Measurements from ENCODE around the gene FAM81A.
A peak's percentile ranks its signal among the peaks of the same experiment; 100 is the strongest.

Gene FAM81A

DNA sequence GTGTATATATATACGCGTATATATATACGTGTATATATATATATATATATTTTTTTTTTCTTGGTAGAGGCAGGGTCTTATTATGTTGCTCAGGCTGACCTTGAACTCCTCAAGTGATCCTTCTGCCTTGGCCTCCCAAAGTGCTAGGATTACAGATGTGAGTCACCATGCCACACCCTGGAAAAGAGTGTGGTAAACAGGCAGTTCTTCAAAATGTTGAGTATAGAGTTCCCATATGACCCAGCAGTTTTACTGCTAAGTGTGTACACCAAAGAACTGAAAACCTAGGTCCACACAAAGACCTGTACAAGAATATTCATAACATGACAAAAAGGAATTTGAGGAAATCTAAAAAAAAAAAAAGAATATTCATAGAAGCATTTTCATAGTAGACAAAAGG is 101.8 kb downstream of the FAM81A start:
- no peak overlapping the region for H3K4me3 ChIP-seq (ENCODE audit: low read length)
- no peak overlapping the region for H2AK5ac ChIP-seq (ENCODE audit: low read length)
- DNase-seq, result no peak
- H3K4ac ChIP-seq (ENCODE audit: low read depth, low read length), result no peak overlapping the region
- no peaks in the 10 kb centered on the region for H3K79me2 ChIP-seq (ENCODE audit: control insufficient read depth, insufficient read depth, low read length)
- no CpG with 5 or more reads among the region's 3 CpGs for WGBS (ENCODE audit: extremely low coverage, insufficient coverage, low lambda C conversion rate)
- H2BK5ac ChIP-seq (ENCODE audit: low read length), result no peak overlapping the region
- no peak overlapping the region for H3K27ac ChIP-seq (ENCODE audit: low read depth, low read length)
- no peak overlapping the region for H2BK120ac ChIP-seq (ENCODE audit: low read depth, low read length)
- no peaks in the 10 kb centered on the region for H3K27me3 ChIP-seq (ENCODE audit: insufficient read depth, low read length, poor library complexity)
- no peak overlapping the region for H2BK15ac ChIP-seq (replicated peaks; ENCODE audit: low read depth)
- H4K5ac ChIP-seq (ENCODE audit: low read length), result no peak overlapping the region
- H3K18ac ChIP-seq (ENCODE audit: low read length), result no peak overlapping the region
- no peak overlapping the region for H3K4me2 ChIP-seq (ENCODE audit: low read length)
- H3K23ac ChIP-seq (ENCODE audit: low read length), result no peak overlapping the region
- H4K8ac ChIP-seq (ENCODE audit: low read depth, low read length), result no peak overlapping the region
- no peaks in the 10 kb centered on the region for H3K79me1 ChIP-seq (ENCODE audit: low read length)
- H3K36me3 ChIP-seq (ENCODE audit: control insufficient read depth, insufficient read depth, low read length), result no peaks in the 10 kb centered on the region
- H3K4me1 ChIP-seq (ENCODE audit: control insufficient read depth, low read depth, low read length), result no peaks in the 10 kb centered on the region
- H3K56ac ChIP-seq (ENCODE audit: low read length), result no peak overlapping the region
- no peak overlapping the region for H3K9ac ChIP-seq (ENCODE audit: low read length)

DNA sequence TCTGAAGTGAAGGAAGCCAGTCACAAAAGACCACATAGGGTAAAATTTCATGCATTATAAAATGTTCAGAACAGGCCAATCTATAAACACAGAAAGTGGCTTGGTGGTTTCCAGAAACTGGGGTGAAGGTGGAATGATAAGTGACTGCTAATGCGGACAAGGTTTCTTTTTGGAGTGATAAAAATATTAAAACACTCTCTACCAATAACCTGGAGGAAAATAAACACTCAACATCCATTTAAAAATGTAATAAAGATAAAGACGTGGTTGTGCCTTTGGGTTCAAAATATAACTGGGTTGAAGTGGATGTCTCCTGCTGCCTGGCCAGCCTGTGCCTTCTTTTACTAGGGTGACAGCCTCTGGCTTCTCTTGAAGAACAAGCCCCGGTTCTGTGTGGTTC is 102.7 kb downstream of the FAM81A start:
- Histone ChIP-seq H3K23ac (ENCODE audit: low read length) (no peak overlapping the region), H3K4me3 (ENCODE audit: low read length) (no peak overlapping the region), H3K18ac (ENCODE audit: low read length) (no peak overlapping the region), H2AK5ac (ENCODE audit: low read length) (no peak overlapping the region), H3K27me3 (ENCODE audit: insufficient read depth, low read length, poor library complexity) (no peaks in the 10 kb centered on the region), H3K4me2 (ENCODE audit: low read length) (no peak overlapping the region), H3K4me1 (ENCODE audit: control insufficient read depth, low read depth, low read length) (no peaks in the 10 kb centered on the region), H3K79me2 (ENCODE audit: control insufficient read depth, insufficient read depth, low read length) (no peaks in the 10 kb centered on the region), H2BK5ac (ENCODE audit: low read length) (no peak overlapping the region), H3K36me3 (ENCODE audit: control insufficient read depth, insufficient read depth, low read length) (no peaks in the 10 kb centered on the region), H4K5ac (ENCODE audit: low read length) (no peak overlapping the region), H3K4ac (ENCODE audit: low read depth, low read length) (no peak overlapping the region), H3K79me1 (ENCODE audit: low read length) (no peaks in the 10 kb centered on the region), H3K27ac (ENCODE audit: low read depth, low read length) (no peak overlapping the region), H2BK120ac (ENCODE audit: low read depth, low read length) (no peak overlapping the region), H3K9ac (ENCODE audit: low read length) (no peak overlapping the region), H4K8ac (ENCODE audit: low read depth, low read length) (no peak overlapping the region), H3K56ac (ENCODE audit: low read length) (no peak overlapping the region), H2BK15ac (replicated peaks; ENCODE audit: low read depth) (no peak overlapping the region)
- DNase-seq, result no peak
- WGBS (ENCODE audit: extremely low coverage, insufficient coverage, low lambda C conversion rate), result no CpG with 5 or more reads among the region's 3 CpGs

DNA sequence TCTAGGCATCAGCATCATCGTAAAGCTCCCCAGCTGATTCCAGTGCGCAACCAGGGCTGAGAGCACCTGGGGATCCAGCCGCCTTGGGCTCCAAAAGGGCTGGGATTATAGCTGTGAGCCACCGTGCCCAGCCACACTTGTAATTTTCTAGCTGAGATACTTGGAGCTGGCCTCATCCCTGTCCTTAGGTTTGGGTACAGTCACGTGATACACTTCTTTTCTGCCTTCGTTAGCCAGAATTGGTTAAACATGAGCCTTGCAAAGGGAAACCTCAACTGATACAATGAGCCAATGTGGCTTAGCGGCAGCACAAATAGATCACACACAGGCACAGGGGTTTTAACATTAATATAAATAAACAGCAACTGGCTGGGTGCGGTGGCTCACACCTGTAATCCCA is 103.8 kb downstream of the FAM81A start:
- H4K8ac ChIP-seq (ENCODE audit: low read depth, low read length), result no peak overlapping the region
- no peak overlapping the region for H3K23ac ChIP-seq (ENCODE audit: low read length)
- no peak overlapping the region for H3K4ac ChIP-seq (ENCODE audit: low read depth, low read length)
- no peaks in the 10 kb centered on the region for H3K79me2 ChIP-seq (ENCODE audit: control insufficient read depth, insufficient read depth, low read length)
- H3K9ac ChIP-seq (ENCODE audit: low read length), result no peak overlapping the region
- H2AK5ac ChIP-seq (ENCODE audit: low read length), result no peak overlapping the region
- H3K18ac ChIP-seq (ENCODE audit: low read length), result no peak overlapping the region
- no peak for DNase-seq
- no peak overlapping the region for H4K5ac ChIP-seq (ENCODE audit: low read length)
- H2BK5ac ChIP-seq (ENCODE audit: low read length), result no peak overlapping the region
- no peak overlapping the region for H3K4me2 ChIP-seq (ENCODE audit: low read length)
- H3K4me3 ChIP-seq (ENCODE audit: low read length), result no peak overlapping the region
- H2BK15ac ChIP-seq (replicated peaks; ENCODE audit: low read depth), result no peak overlapping the region
- no CpG with 5 or more reads among the region's 8 CpGs for WGBS (ENCODE audit: extremely low coverage, insufficient coverage, low lambda C conversion rate)
- no peaks in the 10 kb centered on the region for H3K36me3 ChIP-seq (ENCODE audit: control insufficient read depth, insufficient read depth, low read length)
- no peaks in the 10 kb centered on the region for H3K27me3 ChIP-seq (ENCODE audit: insufficient read depth, low read length, poor library complexity)
- no peak overlapping the region for H2BK120ac ChIP-seq (ENCODE audit: low read depth, low read length)
- H3K56ac ChIP-seq (ENCODE audit: low read length), result no peak overlapping the region
- H3K4me1 ChIP-seq (ENCODE audit: control insufficient read depth, low read depth, low read length), result no peaks in the 10 kb centered on the region
- no peak overlapping the region for H3K27ac ChIP-seq (ENCODE audit: low read depth, low read length)
- no peaks in the 10 kb centered on the region for H3K79me1 ChIP-seq (ENCODE audit: low read length)

DNA sequence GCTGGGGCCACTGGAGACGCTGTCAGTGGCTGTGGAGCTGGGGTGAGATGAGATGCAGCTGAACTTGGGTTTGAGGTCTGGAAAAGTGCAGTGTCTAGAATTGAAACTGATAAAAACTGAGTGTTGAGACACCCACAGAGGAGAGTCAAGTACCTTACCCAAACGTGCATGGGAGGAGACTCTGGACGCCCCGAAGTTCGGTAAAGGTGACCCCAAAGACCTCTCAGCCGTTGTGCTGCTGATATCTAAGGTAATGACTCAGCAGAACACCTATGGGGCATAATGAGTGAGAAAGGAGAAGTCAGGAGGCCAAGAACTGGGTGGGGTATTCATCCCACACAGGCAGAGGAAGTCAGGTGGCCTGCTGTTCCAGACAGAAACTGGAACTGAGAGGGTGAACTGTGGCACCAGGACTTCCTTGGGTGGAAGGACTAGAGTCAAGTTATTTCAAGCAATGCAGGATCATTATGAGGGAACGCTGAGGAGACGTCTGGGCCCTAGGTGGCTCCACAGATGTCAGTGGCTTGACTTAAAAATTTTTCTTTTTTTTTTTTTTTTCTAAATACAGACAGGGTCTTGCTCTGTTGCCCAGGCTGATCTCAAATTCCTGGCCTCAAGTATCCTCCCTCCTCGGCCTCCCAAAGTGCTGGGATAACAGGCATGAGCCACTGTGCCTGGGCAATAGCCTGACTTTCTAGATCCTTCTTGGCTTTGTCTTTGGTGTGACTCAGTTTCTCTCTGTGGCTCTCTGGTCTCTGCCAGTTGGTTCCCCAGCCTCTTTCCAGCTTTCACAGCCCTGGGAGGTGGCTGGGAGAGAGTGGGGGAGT is 105.9 kb downstream of the FAM81A start:
- DNase-seq, result no peak
- H3K4me2 ChIP-seq (ENCODE audit: low read length), result no peak overlapping the region

DNA sequence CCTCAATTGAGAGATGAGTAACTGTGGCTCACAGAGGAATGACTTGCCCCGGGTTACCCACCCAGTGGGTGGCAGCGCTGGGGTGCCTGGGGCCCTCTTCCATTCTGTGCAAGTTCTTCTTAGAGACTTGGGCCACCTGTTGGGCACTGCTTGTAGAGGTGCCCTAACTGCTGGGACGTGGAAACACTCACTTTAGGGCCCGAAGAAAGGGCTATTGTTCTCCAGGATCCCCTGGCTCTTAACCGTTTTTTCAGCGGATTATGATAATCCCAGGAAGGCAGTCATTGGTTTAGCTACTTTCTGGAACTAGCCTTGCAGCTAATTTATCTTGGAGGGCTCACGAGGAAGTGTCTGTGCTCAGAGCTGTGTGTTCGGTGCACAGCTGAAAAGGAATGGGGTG is 107.6 kb downstream of the FAM81A start:
- Histone ChIP-seq H3K27me3 (ENCODE audit: insufficient read depth, low read length, poor library complexity) (no peaks in the 10 kb centered on the region), H3K79me2 (ENCODE audit: control insufficient read depth, insufficient read depth, low read length) (no peaks in the 10 kb centered on the region), H2BK5ac (ENCODE audit: low read length) (no peak overlapping the region), H3K23ac (ENCODE audit: low read length) (no peak overlapping the region), H3K79me1 (ENCODE audit: low read length) (no peaks in the 10 kb centered on the region), H3K4ac (ENCODE audit: low read depth, low read length) (no peak overlapping the region), H3K9ac (ENCODE audit: low read length) (no peak overlapping the region), H2AK5ac (ENCODE audit: low read length) (no peak overlapping the region), H3K4me1 (ENCODE audit: control insufficient read depth, low read depth, low read length) (peaks cover 6% of the 10 kb centered on the region), H3K56ac (ENCODE audit: low read length) (no peak overlapping the region), H4K5ac (ENCODE audit: low read length) (no peak overlapping the region), H3K4me3 (ENCODE audit: low read length) (no peak overlapping the region), H3K18ac (ENCODE audit: low read length) (no peak overlapping the region), H3K36me3 (ENCODE audit: control insufficient read depth, insufficient read depth, low read length) (no peaks in the 10 kb centered on the region), H2BK120ac (ENCODE audit: low read depth, low read length) (no peak overlapping the region), H2BK15ac (replicated peaks; ENCODE audit: low read depth) (no peak overlapping the region), H4K8ac (ENCODE audit: low read depth, low read length) (no peak overlapping the region), H3K4me2 (ENCODE audit: low read length) (no peak overlapping the region), H3K27ac (ENCODE audit: low read depth, low read length) (no peak overlapping the region)
- WGBS (ENCODE audit: extremely low coverage, insufficient coverage, low lambda C conversion rate), result no CpG with 5 or more reads among the region's 8 CpGs
- DNase-seq, result peak; percentile 12

More for the DNA sequence above, 105.9 kb downstream of the FAM81A start:
- peak overlapping the region; percentile 38 for H2AK5ac ChIP-seq (ENCODE audit: low read length)
- H3K79me2 ChIP-seq (ENCODE audit: control insufficient read depth, insufficient read depth, low read length), result no peaks in the 10 kb centered on the region
- H3K56ac ChIP-seq (ENCODE audit: low read length), result no peak overlapping the region
- H2BK15ac ChIP-seq (replicated peaks; ENCODE audit: low read depth), result no peak overlapping the region
- H3K4me1 ChIP-seq (ENCODE audit: control insufficient read depth, low read depth, low read length), result peaks cover 4% of the 10 kb centered on the region
- H3K4ac ChIP-seq (ENCODE audit: low read depth, low read length), result no peak overlapping the region
- no peak overlapping the region for H2BK120ac ChIP-seq (ENCODE audit: low read depth, low read length)
- H3K79me1 ChIP-seq (ENCODE audit: low read length), result no peaks in the 10 kb centered on the region
- no peaks in the 10 kb centered on the region for H3K36me3 ChIP-seq (ENCODE audit: control insufficient read depth, insufficient read depth, low read length)
- H3K9ac ChIP-seq (ENCODE audit: low read length), result no peak overlapping the region
- WGBS (ENCODE audit: extremely low coverage, insufficient coverage, low lambda C conversion rate), result no CpG with 5 or more reads among the region's 9 CpGs
- no peak overlapping the region for H3K23ac ChIP-seq (ENCODE audit: low read length)
- no peak overlapping the region for H3K27ac ChIP-seq (ENCODE audit: low read depth, low read length)
- no peak overlapping the region for H3K18ac ChIP-seq (ENCODE audit: low read length)
- no peak overlapping the region for H4K8ac ChIP-seq (ENCODE audit: low read depth, low read length)
- H3K4me3 ChIP-seq (ENCODE audit: low read length), result no peak overlapping the region
- H4K5ac ChIP-seq (ENCODE audit: low read length), result no peak overlapping the region
- no peak overlapping the region for H2BK5ac ChIP-seq (ENCODE audit: low read length)
- no peaks in the 10 kb centered on the region for H3K27me3 ChIP-seq (ENCODE audit: insufficient read depth, low read length, poor library complexity)
